HG03066 (cell line): Measurements from ENCODE around the gene CHRM4.

Experiments
- ATAC-seq: cut with Tn5 transposase; IDR thresholded peaks from one replicate; pipeline ENCODE4 v1.9.1; 2021; ENCODE audit warnings: low read depth; ENCODE audit not compliant: unreplicated experiment

CHRM4 gene

DNA sequence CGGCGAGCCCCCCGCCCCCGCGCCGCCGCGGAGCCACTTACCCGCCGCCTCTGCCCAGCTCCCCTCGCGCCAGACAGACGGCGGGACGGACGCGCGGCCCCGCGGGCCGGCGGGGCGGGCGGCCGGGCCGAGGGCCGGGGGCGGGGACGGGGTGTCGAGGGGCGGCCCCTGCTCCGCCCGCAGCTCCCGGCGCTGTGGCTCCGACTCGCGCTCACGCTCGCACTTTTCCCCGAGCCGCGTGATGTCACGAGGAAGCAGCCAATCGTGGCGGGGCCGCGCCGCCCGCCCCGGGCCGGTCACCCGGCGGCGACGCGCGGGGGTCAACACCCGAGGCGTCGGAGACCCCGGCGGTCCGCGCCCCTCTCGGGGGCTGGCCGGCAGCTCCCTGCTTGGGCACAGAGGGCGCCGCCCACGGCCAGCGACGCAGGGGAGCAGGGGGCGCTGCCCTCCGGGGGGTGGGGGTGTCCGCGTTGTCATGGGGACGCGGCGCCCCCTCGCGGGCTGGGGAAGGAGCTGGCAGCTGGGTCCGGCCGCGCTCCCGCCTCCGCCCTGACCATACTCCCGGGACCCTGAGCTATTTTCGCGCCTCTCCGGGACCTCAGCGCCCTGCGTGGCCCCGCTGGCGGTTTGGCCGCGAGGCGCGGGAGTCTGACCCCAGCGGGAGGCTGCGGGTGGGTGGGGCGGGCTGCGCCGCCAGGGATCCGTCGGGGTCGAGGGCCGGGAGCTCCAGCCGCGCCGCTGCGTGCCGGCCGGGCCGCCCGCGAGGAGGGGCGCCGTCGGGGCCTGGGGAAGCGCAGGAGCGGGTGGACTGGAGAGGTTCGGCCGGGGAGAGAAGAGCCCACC lies at the start of gene CHRM4:
CHRM4 (minus strand) TSS at position 199 of the 843 bp plus-strand sequence. CDS start 5,219 bp downstream, outside the sequence.
- no peak for ATAC-seq

- no peak for ATAC-seq
Observed at GRCh38 chr11:46438211-46438610, 46.6 kb upstream of the CHRM4 start.

GRCh38 chr11:46437122-46437689 lies 45.6 kb upstream of the CHRM4 start:
- ATAC-seq, result peak; percentile 82

- ATAC-seq, result no peak
Observed at GRCh38 chr11:46436113-46436512, 44.5 kb upstream of the CHRM4 start.

DNA sequence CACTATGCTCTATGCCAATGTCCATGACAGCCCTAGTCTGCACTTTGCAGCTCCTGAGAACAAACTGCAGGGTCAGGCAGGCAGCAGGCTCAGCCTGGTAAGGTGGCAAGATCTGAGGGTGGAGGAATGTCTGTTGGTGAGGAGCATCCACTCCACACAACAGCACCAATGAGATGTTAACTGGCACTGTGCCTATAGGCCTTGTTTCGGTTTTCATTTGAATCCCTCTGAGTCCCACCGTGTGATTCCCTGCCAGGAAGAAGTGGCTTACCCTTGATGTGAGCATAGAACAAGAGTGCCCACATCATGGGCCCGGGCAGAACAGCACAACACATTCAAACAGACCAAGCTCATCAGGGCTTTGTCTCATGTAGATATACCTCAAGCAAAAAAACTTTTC lies 44.1 kb upstream of the CHRM4 start:
- no peak for ATAC-seq

GRCh38 chr11:46431211-46431610 lies 39.6 kb upstream of the CHRM4 start:
- no peak for ATAC-seq

GRCh38 chr11:46429717-46430116 lies 38.1 kb upstream of the CHRM4 start:
- ATAC-seq, result no peak

DNA sequence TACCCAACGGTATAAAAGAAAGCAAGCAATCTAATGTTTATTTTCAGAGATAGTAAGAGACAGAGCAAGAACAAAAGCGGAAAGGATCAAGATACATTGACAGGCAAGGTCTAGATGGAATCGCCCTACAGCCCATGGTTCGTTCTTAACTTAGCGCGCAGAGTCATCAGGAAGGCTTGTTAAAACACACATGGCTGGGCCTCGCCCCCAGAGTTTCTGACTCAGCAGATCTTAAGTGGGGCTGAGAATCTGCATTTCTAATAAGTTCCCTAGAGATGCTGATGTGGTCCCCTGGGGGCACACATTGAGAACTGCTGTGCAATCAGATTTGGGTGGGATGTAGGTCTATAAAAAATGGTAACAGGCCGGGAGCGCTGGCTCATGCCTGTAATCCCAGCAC lies 35.8 kb upstream of the CHRM4 start:
- ATAC-seq, result no peak

GRCh38 chr11:46426233-46426991 lies 34.8 kb upstream of the CHRM4 start:
- ATAC-seq, result no peak

- no peak for ATAC-seq
Observed at GRCh38 chr11:46422588-46422987, 31.0 kb upstream of the CHRM4 start.

GRCh38 chr11:46421257-46421880 lies 29.8 kb upstream of the CHRM4 start:
- no peak for ATAC-seq

DNA sequence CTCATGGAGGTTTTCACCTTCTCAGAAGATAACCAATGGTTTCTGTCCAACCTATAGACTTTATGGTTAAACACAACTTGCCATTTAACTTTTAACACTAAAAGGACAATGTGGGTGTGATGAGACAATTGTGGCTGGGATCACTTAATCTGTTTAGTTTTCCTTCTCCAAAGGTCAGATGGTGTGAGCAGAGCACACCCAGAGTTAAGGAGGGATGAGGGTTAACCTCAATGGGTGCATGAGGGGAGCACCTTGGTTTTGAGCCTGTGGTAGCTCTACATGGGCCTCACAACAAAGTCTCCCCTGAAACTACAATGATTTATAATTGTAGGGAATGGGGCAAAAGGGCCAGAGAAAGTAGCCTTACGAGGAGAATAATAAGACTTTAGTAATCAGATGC lies 28.9 kb upstream of the CHRM4 start:
- ATAC-seq, result no peak

DNA sequence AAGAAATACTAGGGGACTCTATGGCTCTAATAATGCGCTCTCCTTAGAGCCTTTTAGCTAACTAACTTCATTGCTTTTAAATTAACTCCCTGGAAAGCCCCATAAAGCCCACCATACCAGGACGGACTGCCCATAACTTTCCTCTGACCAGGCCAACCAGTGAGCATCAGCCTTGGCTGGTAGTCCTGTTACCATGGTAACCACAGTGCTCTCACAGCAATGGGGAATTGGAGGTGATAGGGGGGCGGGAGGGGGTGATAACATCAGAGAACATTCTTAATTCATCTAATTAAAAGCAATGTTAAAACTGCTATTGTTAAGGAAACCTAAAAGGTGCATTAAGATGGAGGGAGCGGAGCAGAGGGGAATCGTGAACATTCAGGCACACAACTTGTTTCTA lies 27.2 kb upstream of the CHRM4 start:
- ATAC-seq, result no peak

- ATAC-seq, result no peak
Observed at GRCh38 chr11:46417711-46418110, 26.1 kb upstream of the CHRM4 start.

- ATAC-seq, result no peak
Observed at GRCh38 chr11:46414879-46415278, 23.3 kb upstream of the CHRM4 start.

DNA sequence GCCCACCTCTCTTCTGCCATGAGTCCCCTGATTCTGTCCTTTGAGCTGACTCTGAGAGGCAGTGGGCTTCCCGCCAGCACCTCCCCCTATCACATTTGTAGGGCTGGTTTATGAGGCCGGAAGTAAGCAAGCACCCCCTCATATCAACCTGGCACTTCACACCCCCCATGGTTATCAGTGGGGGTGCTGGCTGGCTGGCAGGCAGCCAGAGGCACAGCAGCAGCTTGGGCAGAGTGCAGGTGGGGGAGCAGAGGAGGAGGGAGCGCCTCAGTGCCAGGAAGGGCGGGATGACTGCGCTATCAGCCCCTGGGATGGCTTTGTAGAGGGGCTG lies 22.9 kb upstream of the CHRM4 start:
- ATAC-seq, result no peak

DNA sequence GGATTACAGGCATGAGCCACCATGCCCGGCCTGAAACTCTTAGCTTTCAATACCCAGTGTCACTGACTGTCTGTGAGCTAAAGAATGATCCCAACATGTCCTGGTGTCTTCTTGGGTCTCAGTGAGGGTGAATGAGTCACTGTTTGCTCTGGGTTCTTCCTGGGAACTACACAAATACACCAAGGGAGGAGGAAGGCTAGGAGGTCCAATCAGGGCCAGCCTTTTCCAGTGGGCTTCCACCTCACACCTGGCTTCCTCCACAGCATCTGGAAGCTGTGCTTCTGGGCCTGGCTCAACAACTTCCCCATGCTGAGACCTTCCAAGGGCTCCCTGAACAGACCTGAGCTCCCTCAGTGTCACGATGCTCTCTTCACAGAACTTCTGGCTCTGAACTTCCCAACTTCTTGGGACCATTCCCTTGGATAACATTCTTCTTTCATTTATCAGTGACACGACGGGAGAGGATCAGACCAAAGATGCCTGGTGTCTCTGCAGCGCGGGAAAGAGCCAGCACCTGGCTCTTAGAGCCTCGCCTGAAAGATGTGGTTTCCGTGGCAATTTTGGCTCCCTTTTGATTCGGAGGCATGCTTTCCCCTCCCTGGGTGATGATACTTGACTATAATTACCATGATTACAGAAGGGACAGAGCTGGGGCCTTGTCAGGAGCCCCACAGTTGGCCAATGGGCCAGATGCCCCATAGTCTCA lies 22.3 kb upstream of the CHRM4 start:
- ATAC-seq, result no peak

DNA sequence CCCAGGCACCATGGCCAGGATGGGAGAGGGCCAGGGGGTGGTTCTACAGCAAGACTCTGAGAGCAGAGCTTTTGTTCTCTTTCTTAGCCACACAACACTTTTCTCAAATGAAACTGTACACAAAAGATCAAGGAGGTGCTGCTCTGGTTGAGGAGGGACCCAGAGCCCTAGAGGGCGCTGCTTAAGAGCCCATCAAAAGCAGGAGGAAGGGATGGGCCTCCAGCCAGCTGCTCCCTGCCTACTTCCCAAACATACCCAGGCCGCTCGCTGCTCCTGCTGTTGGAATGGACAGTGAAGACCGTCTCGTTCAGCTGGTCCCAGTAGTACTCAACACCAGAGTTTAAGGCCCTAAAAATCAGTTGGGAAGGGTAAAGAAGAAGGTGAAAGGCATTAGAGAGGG lies 18.4 kb upstream of the CHRM4 start:
- ATAC-seq, result no peak

- no peak for ATAC-seq
Observed at GRCh38 chr11:46408407-46408986, 16.9 kb upstream of the CHRM4 start.

GRCh38 chr11:46407635-46408034 lies 16.1 kb upstream of the CHRM4 start:
- ATAC-seq, result no peak
